H9 (cell line): Measurements from ENCODE around the gene ST6GALNAC6. TPM values are rescaled to one million over a fixed set of nuclear protein-coding genes. Genes with fewer than 3 reads are reported as not detected.
A peak's percentile ranks its signal among the peaks of the same experiment; 100 is the strongest.

Experiments
- DNase-seq: peaks from one replicate; pipeline ENCODE4 v3.0.0-alpha.2; 2017
- H2AFZ ChIP-seq: one replicate; pipeline ENCODE4 v1.6.1; 2013; ENCODE audit warnings: mild to moderate bottlenecking, low read length, control low read depth, moderate library complexity
- H2AK5ac ChIP-seq: 2 replicates; pipeline ENCODE4 v1.6.1; 2013; ENCODE audit warnings: low read length, control low read depth, mixed read lengths; ENCODE audit not compliant: insufficient read length
- H2BK120ac ChIP-seq: one replicate; pipeline ENCODE4 v1.6.1; 2013; ENCODE audit warnings: low read depth, mild to moderate bottlenecking, low read length, control low read depth, inconsistent platforms; ENCODE audit not compliant: poor library complexity, severe bottlenecking
- H2BK12ac ChIP-seq: 2 replicates; pipeline ENCODE4 v1.6.1; 2013; ENCODE audit warnings: low read length, control low read depth, mixed read lengths, low read depth; ENCODE audit not compliant: insufficient read length
- H2BK15ac ChIP-seq: 2 replicates; pipeline ENCODE4 v1.6.1; 2013; ENCODE audit warnings: low read depth, low read length, control low read depth
- H2BK20ac ChIP-seq: one replicate; pipeline ENCODE4 v1.6.1; 2013; ENCODE audit warnings: low read depth, mild to moderate bottlenecking, low read length, control low read depth, inconsistent platforms; ENCODE audit not compliant: poor library complexity, severe bottlenecking
- H2BK5ac ChIP-seq: 2 replicates; pipeline ENCODE4 v1.6.1; 2013; ENCODE audit warnings: low read length, control low read depth, mixed read lengths; ENCODE audit not compliant: insufficient read length
- H3K14ac ChIP-seq: 2 replicates; pipeline ENCODE4 v1.6.1; 2013; ENCODE audit warnings: low read length, control low read depth; ENCODE audit not compliant: insufficient read depth
- H3K18ac ChIP-seq: 2 replicates; pipeline ENCODE4 v1.6.1; 2013; ENCODE audit warnings: low read depth, mild to moderate bottlenecking, mixed read lengths, low read length, control low read depth; ENCODE audit not compliant: insufficient read length
- H3K23ac ChIP-seq: 2 replicates; pipeline ENCODE4 v1.6.1; 2013; ENCODE audit warnings: low read length, control low read depth, mixed read lengths, low read depth; ENCODE audit not compliant: insufficient read length
- H3K23me2 ChIP-seq: 2 replicates; pipeline ENCODE4 v1.6.1; 2013; ENCODE audit warnings: low read depth, mild to moderate bottlenecking, mixed read lengths, low read length, control low read depth; ENCODE audit not compliant: insufficient read length, poor library complexity, severe bottlenecking
- H3K27ac ChIP-seq: 2 replicates; pipeline ENCODE4 v1.5.1; 2013; ENCODE audit warnings: low read length, control low read depth, mixed read lengths, low read depth; ENCODE audit not compliant: insufficient read length
- H3K27me3 ChIP-seq: 2 replicates; pipeline ENCODE4 v1.6.1; 2013; ENCODE audit warnings: low read length, control low read depth, inconsistent platforms; ENCODE audit not compliant: insufficient read depth
- H3K4ac ChIP-seq: 2 replicates; pipeline ENCODE4 v1.6.1; 2013; ENCODE audit warnings: low read depth, mild to moderate bottlenecking, control low read depth, inconsistent platforms, low read length, moderate library complexity
- H3K4me1 ChIP-seq: 2 replicates; pipeline ENCODE4 v1.6.1; 2013; ENCODE audit warnings: low read length, control low read depth, inconsistent platforms; ENCODE audit not compliant: insufficient read depth
- H3K4me2 ChIP-seq: 2 replicates; pipeline ENCODE4 v1.6.1; 2013; ENCODE audit warnings: low read length, control low read depth, mixed read lengths; ENCODE audit not compliant: insufficient read length, insufficient read depth
- H3K56ac ChIP-seq: 2 replicates; pipeline ENCODE4 v1.6.1; 2013; ENCODE audit warnings: low read depth, mild to moderate bottlenecking, mixed read lengths, low read length, control low read depth; ENCODE audit not compliant: insufficient read length
- H3K79me1 ChIP-seq: 2 replicates; pipeline ENCODE4 v1.6.1; 2013; ENCODE audit warnings: low read depth, mild to moderate bottlenecking, moderate library complexity, low read length, control low read depth, inconsistent platforms; ENCODE audit not compliant: insufficient read depth, poor library complexity, severe bottlenecking
- H3K79me2 ChIP-seq: 2 replicates; pipeline ENCODE4 v1.6.1; 2013; ENCODE audit warnings: low read length, control low read depth, inconsistent platforms; ENCODE audit not compliant: insufficient read depth
- H3K9ac ChIP-seq: 2 replicates; pipeline ENCODE4 v1.6.1; 2013; ENCODE audit warnings: low read length, control low read depth, mixed read lengths; ENCODE audit not compliant: insufficient read length; ENCODE audit errors: extremely low read depth
- H3K9me3 ChIP-seq: one replicate; pipeline ENCODE4 v1.6.1; 2013; ENCODE audit warnings: low read depth, low read length, inconsistent platforms; ENCODE audit not compliant: control insufficient read depth
- H3T11ph ChIP-seq: one replicate; pipeline ENCODE4 v1.6.1; 2013; ENCODE audit warnings: mild to moderate bottlenecking, low read length, control low read depth, inconsistent platforms
- H4K20me1 ChIP-seq: one replicate; pipeline ENCODE4 v1.6.1; 2013; ENCODE audit not compliant: control insufficient read depth, insufficient read length, insufficient read depth
- H4K5ac ChIP-seq: 2 replicates; pipeline ENCODE4 v1.6.1; 2013; ENCODE audit warnings: low read depth, mild to moderate bottlenecking, mixed read lengths, low read length, control low read depth; ENCODE audit not compliant: insufficient read length
- H4K8ac ChIP-seq: replicated peaks from 2 replicates; pipeline ENCODE4 v1.6.1; 2013; ENCODE audit warnings: low read length, control low read depth, mixed read lengths, low read depth; ENCODE audit not compliant: insufficient read length
- H4K91ac ChIP-seq: 2 replicates; pipeline ENCODE4 v1.6.1; 2013; ENCODE audit warnings: low read depth, mild to moderate bottlenecking, moderate library complexity, mixed read lengths, low read length, control low read depth; ENCODE audit not compliant: insufficient read length
- H3K27ac Mint-ChIP-seq, 3 experiments: 2 replicates in 2 of 3; 3 replicates in 1 of 3; pipeline ENCODE4 v1.8.0; 2020 to 2021; ENCODE audit warnings: mixed read lengths in 3 of 3, mild to moderate bottlenecking in 1 of 3, moderate library complexity in 1 of 3
- H3K27me3 Mint-ChIP-seq: 2 replicates; pipeline ENCODE4 v1.8.0; 2021; ENCODE audit warnings: low read depth, mild to moderate bottlenecking, moderate library complexity, mixed read lengths
- H3K36me3 Mint-ChIP-seq, 3 experiments: 2 replicates in 2 of 3; 3 replicates in 1 of 3; pipeline ENCODE4 v1.8.0; 2020 to 2021; ENCODE audit warnings: low read depth in 3 of 3, mixed read lengths in 3 of 3; ENCODE audit not compliant: insufficient read depth in 1 of 3
- H3K4me1 Mint-ChIP-seq, 2 experiments: 2 replicates each; pipeline ENCODE4 v1.8.0; 2020; ENCODE audit warnings: mixed read lengths in 2 of 2
- H3K4me3 Mint-ChIP-seq, 2 experiments: 2 replicates in 1 of 2; 3 replicates in 1 of 2; pipeline ENCODE4 v1.8.0; 2020 to 2021; ENCODE audit warnings: mild to moderate bottlenecking in 2 of 2, mixed read lengths in 2 of 2, moderate library complexity in 1 of 2
- H3K9me3 Mint-ChIP-seq, 2 experiments: 2 replicates in 1 of 2; 3 replicates in 1 of 2; pipeline ENCODE4 v1.8.0; 2020; ENCODE audit warnings: mild to moderate bottlenecking in 2 of 2, mixed read lengths in 2 of 2, moderate library complexity in 1 of 2
- WGBS: extraction: QIAGEN DNeasy Blood & Tissue Kit; methylation state at CpG from one replicate; pipeline ENCODE4 v1.1.7; 2013; ENCODE audit warnings: missing lambda C conversion rate, low lambda C conversion rate, mixed read lengths; ENCODE audit not compliant: insufficient read length; ENCODE audit errors: extremely low coverage; 5-methylcytosine and 5-hydroxymethylcytosine counted together
- total RNA-seq: library from RNA; stranded (reverse); gene quantifications from 2 replicates; pipeline ENCODE4 v1.2.1, GENCODE V29; 2021
- TF ChIP-seq, protein P1 (sequence below): fragments of 200-600 bp; sonication (generic); conservative IDR thresholded peaks from 3 replicates; pipeline ENCODE4 v1.8.0; 2021; ENCODE audit warnings: antibody characterized with exemption, mild to moderate bottlenecking

ST6GALNAC6 gene
- total RNA-seq, 1 experiment from 2014 or later = 29.8 TPM

- H3K9ac ChIP-seq = no peak overlapping the region
- no peaks in the 10 kb centered on the region for H3K27me3 ChIP-seq
- no peaks in the 10 kb centered on the region for H4K20me1 ChIP-seq
- H3K4ac ChIP-seq = no peak overlapping the region
- H2BK20ac ChIP-seq = no peak overlapping the region
- H2AK5ac ChIP-seq = no peak overlapping the region
- no peak overlapping the region for H4K5ac ChIP-seq
- H4K8ac ChIP-seq = no peak overlapping the region
- no peak overlapping the region for H3T11ph ChIP-seq
- Mint-ChIP-seq H3K27me3 (peaks cover 30% of the 10 kb centered on the region), H3K4me3 (peak overlapping the region; percentile 39 to 97; a peak in 4 of 5 replicates), H3K27ac (peak overlapping the region in 1 of 3 experiments; percentile 72; a peak in 3 of 7 replicates), H3K36me3 (peaks cover 2 to 6% (median 3%) of the 10 kb centered on the region in 3 experiments; a peak in 5 of 7 replicates), H3K9me3 (no peaks in the 10 kb centered on the region; a peak in 1 of 5 replicates), H3K4me1 (peaks cover 21 to 34% of the 10 kb centered on the region in 2 experiments)
- no peak overlapping the region for H3K4me2 ChIP-seq
- H2BK120ac ChIP-seq = no peak overlapping the region
- no peak overlapping the region for H2BK5ac ChIP-seq
- H3K18ac ChIP-seq = no peak overlapping the region
- H3K27ac ChIP-seq = no peak overlapping the region
- no peak overlapping the region; the same call in 1 of the 2 replicates for H3K14ac ChIP-seq
- H3K56ac ChIP-seq = no peak overlapping the region
- TF ChIP-seq, protein P1, sequence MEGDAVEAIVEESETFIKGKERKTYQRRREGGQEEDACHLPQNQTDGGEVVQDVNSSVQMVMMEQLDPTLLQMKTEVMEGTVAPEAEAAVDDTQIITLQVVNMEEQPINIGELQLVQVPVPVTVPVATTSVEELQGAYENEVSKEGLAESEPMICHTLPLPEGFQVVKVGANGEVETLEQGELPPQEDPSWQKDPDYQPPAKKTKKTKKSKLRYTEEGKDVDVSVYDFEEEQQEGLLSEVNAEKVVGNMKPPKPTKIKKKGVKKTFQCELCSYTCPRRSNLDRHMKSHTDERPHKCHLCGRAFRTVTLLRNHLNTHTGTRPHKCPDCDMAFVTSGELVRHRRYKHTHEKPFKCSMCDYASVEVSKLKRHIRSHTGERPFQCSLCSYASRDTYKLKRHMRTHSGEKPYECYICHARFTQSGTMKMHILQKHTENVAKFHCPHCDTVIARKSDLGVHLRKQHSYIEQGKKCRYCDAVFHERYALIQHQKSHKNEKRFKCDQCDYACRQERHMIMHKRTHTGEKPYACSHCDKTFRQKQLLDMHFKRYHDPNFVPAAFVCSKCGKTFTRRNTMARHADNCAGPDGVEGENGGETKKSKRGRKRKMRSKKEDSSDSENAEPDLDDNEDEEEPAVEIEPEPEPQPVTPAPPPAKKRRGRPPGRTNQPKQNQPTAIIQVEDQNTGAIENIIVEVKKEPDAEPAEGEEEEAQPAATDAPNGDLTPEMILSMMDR = no peak
- no peak overlapping the region for H4K91ac ChIP-seq
- H3K23ac ChIP-seq = no peak overlapping the region
- H3K23me2 ChIP-seq = peaks cover 16% of the 10 kb centered on the region
- no peak overlapping the region for H2AFZ ChIP-seq
- no peak for DNase-seq
- peaks cover 2% of the 10 kb centered on the region; the same call in 1 of the 2 replicates for H3K4me1 ChIP-seq
- H3K79me1 ChIP-seq = no peaks in the 10 kb centered on the region
- no CpG with 5 or more reads among the region's 11 CpGs for WGBS
- no peaks in the 10 kb centered on the region for H3K79me2 ChIP-seq
- H3K9me3 ChIP-seq = no peaks in the 10 kb centered on the region
- H2BK15ac ChIP-seq = no peak overlapping the region
- no peak overlapping the region for H2BK12ac ChIP-seq
These were observed 29.5 kb upstream of the ST6GALNAC6 start for GRCh38 chr9:127928676-127929624.
